ENCODE results near the gene PTGFR.

DNA sequence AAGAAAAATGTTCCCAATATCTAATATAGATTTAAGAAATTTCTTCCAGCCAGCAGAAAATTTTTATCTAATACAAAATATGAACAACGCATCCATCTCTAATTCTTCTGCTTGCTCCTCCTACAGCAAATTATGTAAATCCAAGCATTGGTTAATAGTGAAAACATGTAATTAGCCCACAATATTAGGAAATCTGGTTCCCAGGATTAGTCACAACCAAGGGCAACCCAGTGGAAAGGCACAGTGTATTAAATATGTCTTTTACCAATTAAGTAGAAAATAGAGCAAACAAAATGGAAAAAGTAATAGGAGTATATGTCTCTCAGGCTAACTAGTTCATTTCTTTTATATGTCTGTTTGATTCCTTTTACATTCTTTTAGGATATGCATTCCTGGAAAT, 70.0 kb downstream of the PTGFR start:
- TF ChIP-seq, protein P1, sequence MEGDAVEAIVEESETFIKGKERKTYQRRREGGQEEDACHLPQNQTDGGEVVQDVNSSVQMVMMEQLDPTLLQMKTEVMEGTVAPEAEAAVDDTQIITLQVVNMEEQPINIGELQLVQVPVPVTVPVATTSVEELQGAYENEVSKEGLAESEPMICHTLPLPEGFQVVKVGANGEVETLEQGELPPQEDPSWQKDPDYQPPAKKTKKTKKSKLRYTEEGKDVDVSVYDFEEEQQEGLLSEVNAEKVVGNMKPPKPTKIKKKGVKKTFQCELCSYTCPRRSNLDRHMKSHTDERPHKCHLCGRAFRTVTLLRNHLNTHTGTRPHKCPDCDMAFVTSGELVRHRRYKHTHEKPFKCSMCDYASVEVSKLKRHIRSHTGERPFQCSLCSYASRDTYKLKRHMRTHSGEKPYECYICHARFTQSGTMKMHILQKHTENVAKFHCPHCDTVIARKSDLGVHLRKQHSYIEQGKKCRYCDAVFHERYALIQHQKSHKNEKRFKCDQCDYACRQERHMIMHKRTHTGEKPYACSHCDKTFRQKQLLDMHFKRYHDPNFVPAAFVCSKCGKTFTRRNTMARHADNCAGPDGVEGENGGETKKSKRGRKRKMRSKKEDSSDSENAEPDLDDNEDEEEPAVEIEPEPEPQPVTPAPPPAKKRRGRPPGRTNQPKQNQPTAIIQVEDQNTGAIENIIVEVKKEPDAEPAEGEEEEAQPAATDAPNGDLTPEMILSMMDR (conservative IDR thresholded peaks at IDR 0.05; ENCODE audit: low read depth, low read length), result no peak
- TF ChIP-seq EZH2 (IDR thresholded peaks at IDR 0.05; ENCODE audit: borderline replicate concordance, low read depth, low read length, poor library complexity, severe bottlenecking), result no peak

All from A673 (cell line).